ENCODE data around the gene CDKN2B. TPM values are rescaled to one million over a fixed set of nuclear protein-coding genes. Genes with fewer than 3 reads are reported as not detected.

Gene CDKN2B
- total and polyA plus RNA-seq, 2 of the 13 experiments (the other 11 are each of a cell fraction or from before 2014, with no cell fraction given) = 1.4 to 1.5 TPM

GRCh38 chr9:21964925-21965385, 44.1 kb downstream of the CDKN2B start:
- Histone ChIP-seq H3K36me3 (replicated peaks in 1 of 2; ENCODE audit: control insufficient read depth in 1 of 2, insufficient read depth in 2 of 2, low read length in 2 of 2) (no peaks in the 10 kb centered on the region), H3K4me2 (ENCODE audit: low read depth, low read length) (peak overlapping the region; percentile 89), H3K4me3 (replicated peaks in 1 of 3; ENCODE audit: insufficient read depth in 1 of 3, low read depth in 2 of 3, low read length in 3 of 3) (peak overlapping the region; percentile 43 to 72 (median 54)), H3K4me1 (ENCODE audit: insufficient read depth, low read length) (peaks cover 12% of the 10 kb centered on the region), H3K27me3 (ENCODE audit: control insufficient read depth in 1 of 2, insufficient read depth in 2 of 2, low read length in 2 of 2) (peaks cover 5 to 25% of the 10 kb centered on the region in 2 experiments; a peak in 3 of 5 replicates), H2AFZ (ENCODE audit: low read length) (no peak overlapping the region), H4K20me1 (ENCODE audit: insufficient read depth, low read length) (no peaks in the 10 kb centered on the region), H3K79me2 (ENCODE audit: insufficient read depth, low read length) (no peaks in the 10 kb centered on the region), H3K9ac (ENCODE audit: insufficient read depth, low read depth, low read length) (peak overlapping the region; percentile 45; the same call in 1 of the 2 replicates), H3K27ac (ENCODE audit: extremely low read length, insufficient read depth, low read length) (no peak overlapping the region), H3K9me3 (ENCODE audit: low read length) (no peaks in the 10 kb centered on the region)
- in situ Hi-C loops (cut with HindIII; ENCODE audit: extremely low pct_ligation_motif_present, low pct_unique_long_range_greater_than_20kb) = no loop called here
- DNase-seq (ENCODE audit: low spot score) = no peak
- ATAC-seq = peak; percentile 56
- POLR2A ChIA-PET = no interaction called here
- intact Hi-C loops (cut with micrococcal nuclease; ENCODE audit: unreplicated experiment) = no loop called here
- 49% methylated on average over 24 of the region's 29 CpGs for WGBS (ENCODE audit: low lambda C conversion rate)
- no peak for FAIRE-seq
- CTCF ChIA-PET (ENCODE audit: low intra/inter-chr PET ratio, low total read pairs) = interaction anchor here (2.3 kb wide), 1 partner anchor 151 kb away, joined by 20 read pairs; no protein-coding TSS in a partner anchor
- BruUV-seq (replicated peaks) = no TSS peak
- TF ChIP-seq ATF4 (CRISPR knock-in tag; IDR thresholded peaks at IDR 0.05) (no peak), ZNF816 (CRISPR knock-in tag; IDR thresholded peaks at IDR 0.05; ENCODE audit: borderline replicate concordance) (no peak), NCOA5 (CRISPR knock-in tag; IDR thresholded peaks at IDR 0.05) (no peak), GABPA (IDR thresholded peaks at IDR 0.05; ENCODE audit: low read depth, low read length) (no peak), GABPA (CRISPR knock-in tag; IDR thresholded peaks at IDR 0.05; ENCODE audit: low read depth) (no peak), MED13 (CRISPR knock-in tag; IDR thresholded peaks at IDR 0.05) (no peak), ZFAT (CRISPR knock-in tag; conservative IDR thresholded peaks at IDR 0.05) (no peak), PBX2 (CRISPR knock-in tag; IDR thresholded peaks at IDR 0.05) (no peak), ZNF770 (CRISPR knock-in tag; IDR thresholded peaks at IDR 0.05) (0 out of 2 replicates have a peak, but pooled peaks have one; percentile 5), NFE2L1 (CRISPR knock-in tag; IDR thresholded peaks at IDR 0.05; ENCODE audit: borderline replicate concordance) (no peak), NFAT5 (CRISPR knock-in tag; IDR thresholded peaks at IDR 0.05) (no peak), ZNF33B (CRISPR knock-in tag; IDR thresholded peaks at IDR 0.05) (no peak)
